ENCODE data around the gene CNDP2.

Gene CNDP2

DNA sequence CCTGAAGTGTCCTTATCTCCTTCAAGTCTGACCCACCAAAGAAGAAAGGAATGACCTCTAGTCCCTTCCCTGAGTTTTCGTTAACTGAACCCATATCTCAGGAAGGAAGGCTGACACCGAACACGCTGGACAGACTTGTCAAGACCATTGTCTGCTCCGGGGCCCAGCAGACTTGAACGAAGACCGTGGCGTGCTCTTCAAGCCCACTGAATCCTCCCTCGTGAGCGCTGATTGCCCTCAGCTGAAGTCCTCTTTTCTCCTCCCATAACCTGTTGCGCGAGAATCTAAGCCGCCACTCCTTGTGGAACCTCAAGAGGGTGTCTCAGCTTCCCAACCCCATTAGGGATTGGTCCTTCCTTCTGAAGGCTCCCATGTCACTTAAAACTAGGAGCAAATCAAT, 37.5 kb downstream of the CNDP2 start:
- ChIA-PET POLR2A (no interaction called here), CTCF (interaction anchor here (0.6 kb wide), 1 partner anchor 41 kb away, joined by 3 read pairs; no protein-coding TSS in a partner anchor)
- no peak for DNase-seq

DNA sequence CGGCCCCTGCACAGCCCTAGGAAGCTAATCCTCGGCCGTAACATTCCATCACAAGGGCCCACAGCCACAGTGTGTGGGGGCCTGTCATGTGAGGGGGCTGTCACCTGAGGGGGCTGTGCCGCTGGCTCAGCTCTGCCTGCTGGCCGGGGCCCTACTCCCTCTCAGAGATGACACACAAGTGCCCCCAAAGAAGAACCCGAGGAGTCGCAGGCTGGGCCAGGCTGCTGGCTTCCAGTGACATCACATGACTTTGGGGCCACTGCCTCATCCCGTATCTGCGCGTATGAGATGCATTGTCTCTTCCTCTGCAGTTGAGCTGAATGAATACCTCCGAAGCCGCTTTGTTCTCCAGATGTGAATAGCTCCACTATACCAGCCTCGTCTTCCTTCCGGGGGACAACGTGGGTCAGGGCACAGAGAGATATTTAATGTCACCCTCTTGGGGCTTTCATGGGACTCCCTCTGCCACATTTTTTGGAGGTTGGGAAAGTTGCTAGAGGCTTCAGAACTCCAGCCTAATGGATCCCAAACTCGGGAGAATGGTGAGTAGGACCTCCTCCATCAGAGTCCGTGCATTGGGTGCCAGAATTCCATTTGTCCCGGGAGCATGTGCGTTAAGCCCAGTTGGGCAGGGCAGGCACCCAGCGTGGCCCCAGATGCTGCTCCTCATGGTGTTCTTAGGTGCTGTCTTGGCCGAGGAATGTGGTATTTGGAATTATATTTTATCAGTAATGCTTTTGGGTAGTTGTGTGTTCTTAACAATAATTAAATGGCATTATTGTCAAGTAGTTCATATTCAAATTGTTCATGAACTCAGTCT, 38.2 kb downstream of the CNDP2 start, which contains the start of gene CNDP1:
Gene CNDP1 (plus strand): TSS at position 351 of the 820 bp plus-strand sequence. CDS start 168 bp downstream, at position 519.
- H3K4me1 ChIP-seq (ENCODE audit: control extremely low read depth in 1 of 4, control insufficient read depth in 4 of 4, insufficient read depth in 4 of 4, low read length in 3 of 4), result no peaks in the 10 kb centered on the region
- H3K36me3 ChIP-seq (ENCODE audit: control insufficient read depth in 4 of 4, insufficient read depth in 4 of 4, low read length in 3 of 4), result no peaks in the 10 kb centered on the region
- WGBS (ENCODE audit: insufficient coverage), result 96% methylated on average over 19 of the region's 21 CpGs
- CTCF ChIA-PET, result interaction anchor here (0.6 kb wide), 1 partner anchor 41 kb away, joined by 3 read pairs; no protein-coding TSS in a partner anchor
- no peak within 1 kb of the TSS for H3K4me3 ChIP-seq (ENCODE audit: control insufficient read depth in 1 of 7, extremely low read depth in 1 of 7, insufficient read depth in 4 of 7, low read depth in 2 of 7, low read length in 6 of 7)
- H3K27ac ChIP-seq (ENCODE audit: insufficient read depth in 1 of 2, low read depth in 1 of 2, low read length in 2 of 2, poor library complexity in 1 of 2, severe bottlenecking in 2 of 2), result no peak within 1 kb of the TSS
- H3K9me3 ChIP-seq (ENCODE audit: control extremely low read depth in 1 of 5, control insufficient read depth in 4 of 5, insufficient read depth in 2 of 5, low read depth in 1 of 5, low read length in 4 of 5), result peaks cover 0 to 3% (median 0%) of the 10 kb centered on the region in 5 experiments
- no peak for DNase-seq
- H3K27me3 ChIP-seq (replicated peaks in 2 of 5; ENCODE audit: control insufficient read depth in 4 of 5, insufficient read depth in 5 of 5, low read length in 4 of 5), result no peaks in the 10 kb centered on the region
- POLR2A ChIA-PET, result no interaction called here

More for the DNA sequence above, 37.5 kb downstream of the CNDP2 start:
- H3K36me3 ChIP-seq (ENCODE audit: control insufficient read depth in 4 of 4, insufficient read depth in 4 of 4, low read length in 3 of 4), result no peaks in the 10 kb centered on the region
- no peaks in the 10 kb centered on the region for H3K27me3 ChIP-seq (replicated peaks in 2 of 5; ENCODE audit: control insufficient read depth in 4 of 5, insufficient read depth in 5 of 5, low read length in 4 of 5)
- H3K4me1 ChIP-seq (ENCODE audit: control extremely low read depth in 1 of 4, control insufficient read depth in 4 of 4, insufficient read depth in 4 of 4, low read length in 3 of 4), result no peaks in the 10 kb centered on the region
- no peak overlapping the region for H3K4me3 ChIP-seq (ENCODE audit: control insufficient read depth in 1 of 7, extremely low read depth in 1 of 7, insufficient read depth in 4 of 7, low read depth in 2 of 7, low read length in 6 of 7)
- WGBS (ENCODE audit: insufficient coverage), result 98% methylated on average over 12 of the region's 12 CpGs
- H3K27ac ChIP-seq (ENCODE audit: insufficient read depth in 1 of 2, low read depth in 1 of 2, low read length in 2 of 2, poor library complexity in 1 of 2, severe bottlenecking in 2 of 2), result no peak overlapping the region
- H3K9me3 ChIP-seq (ENCODE audit: control extremely low read depth in 1 of 5, control insufficient read depth in 4 of 5, insufficient read depth in 2 of 5, low read depth in 1 of 5, low read length in 4 of 5), result peaks cover 0 to 3% (median 0%) of the 10 kb centered on the region in 5 experiments

DNA sequence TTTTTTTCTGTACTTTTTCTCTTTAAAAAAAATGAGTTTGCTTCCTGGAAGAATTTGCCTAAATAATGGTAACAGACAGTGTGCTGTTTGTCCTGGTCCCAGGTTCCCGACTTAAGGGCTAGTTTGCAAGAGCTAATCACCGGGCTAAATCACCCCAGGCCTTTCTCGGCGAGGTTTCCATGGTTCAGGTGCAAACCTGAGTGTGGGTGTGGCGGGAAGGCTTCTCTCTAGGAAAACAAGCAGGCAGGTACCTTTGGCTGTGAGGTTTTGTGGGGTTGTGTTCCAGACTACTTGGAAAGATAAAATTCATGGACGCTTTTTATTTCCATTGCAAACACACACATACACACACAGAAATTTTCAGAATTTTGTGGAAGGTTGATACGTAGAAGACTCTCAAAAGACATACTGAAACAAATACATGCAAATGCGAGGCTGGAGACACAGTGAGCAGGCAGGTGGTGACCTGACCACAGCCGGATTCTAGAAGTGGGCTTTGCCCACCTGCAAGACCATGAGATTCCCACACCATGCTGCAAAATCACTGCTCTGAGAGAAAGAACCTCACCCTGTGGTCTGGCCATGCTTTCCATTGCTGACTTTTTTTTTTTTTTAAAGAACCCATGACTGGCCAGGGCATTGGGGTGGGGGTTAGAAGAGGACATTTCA, 39.0 kb downstream of the CNDP2 start:
- Histone ChIP-seq H3K27me3 (replicated peaks in 2 of 5; ENCODE audit: control insufficient read depth in 4 of 5, insufficient read depth in 5 of 5, low read length in 4 of 5) (no peaks in the 10 kb centered on the region), H3K9me3 (ENCODE audit: control extremely low read depth in 1 of 5, control insufficient read depth in 4 of 5, insufficient read depth in 2 of 5, low read depth in 1 of 5, low read length in 4 of 5) (peaks cover 0 to 3% (median 0%) of the 10 kb centered on the region in 5 experiments), H3K36me3 (ENCODE audit: control insufficient read depth in 4 of 4, insufficient read depth in 4 of 4, low read length in 3 of 4) (no peaks in the 10 kb centered on the region), H3K4me3 (ENCODE audit: control insufficient read depth in 1 of 7, extremely low read depth in 1 of 7, insufficient read depth in 4 of 7, low read depth in 2 of 7, low read length in 6 of 7) (no peak overlapping the region), H3K27ac (ENCODE audit: insufficient read depth in 1 of 2, low read depth in 1 of 2, low read length in 2 of 2, poor library complexity in 1 of 2, severe bottlenecking in 2 of 2) (no peak overlapping the region), H3K4me1 (ENCODE audit: control extremely low read depth in 1 of 4, control insufficient read depth in 4 of 4, insufficient read depth in 4 of 4, low read length in 3 of 4) (no peaks in the 10 kb centered on the region)
- ChIA-PET CTCF (no interaction called here), POLR2A (no interaction called here)
- DNase-seq, result no peak
- WGBS (ENCODE audit: insufficient coverage), result 98% methylated on average over 6 of the region's 9 CpGs

DNA sequence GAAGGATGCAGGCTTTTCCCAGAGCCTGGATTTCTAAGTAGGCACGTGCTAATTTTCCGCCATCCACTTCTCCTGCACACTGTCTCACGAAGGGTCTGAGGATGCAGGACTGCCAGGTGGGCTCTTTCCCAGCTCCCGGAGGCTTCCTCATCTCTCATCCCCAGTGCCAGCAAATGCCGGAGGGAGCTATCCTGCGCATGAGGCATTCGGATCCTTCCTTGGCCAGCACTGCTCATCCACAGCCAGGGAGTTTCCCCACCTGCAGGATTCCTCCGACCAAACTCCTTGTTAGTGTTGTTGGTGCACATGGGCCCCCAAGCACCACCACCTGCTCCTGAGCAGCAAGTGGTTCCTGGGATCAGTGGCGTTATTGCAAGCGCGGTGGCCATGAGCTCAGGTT, 43.1 kb downstream of the CNDP2 start:
- no peaks in the 10 kb centered on the region for H3K36me3 ChIP-seq (ENCODE audit: control insufficient read depth in 4 of 4, insufficient read depth in 4 of 4, low read length in 3 of 4)
- no peaks in the 10 kb centered on the region for H3K27me3 ChIP-seq (replicated peaks in 2 of 5; ENCODE audit: control insufficient read depth in 4 of 5, insufficient read depth in 5 of 5, low read length in 4 of 5)
- H3K4me3 ChIP-seq (ENCODE audit: control insufficient read depth in 1 of 7, extremely low read depth in 1 of 7, insufficient read depth in 4 of 7, low read depth in 2 of 7, low read length in 6 of 7), result no peak overlapping the region
- no peaks in the 10 kb centered on the region for H3K4me1 ChIP-seq (ENCODE audit: control extremely low read depth in 1 of 4, control insufficient read depth in 4 of 4, insufficient read depth in 4 of 4, low read length in 3 of 4)
- ChIA-PET POLR2A (no interaction called here), CTCF (interaction anchor here (0.6 to 1.8 kb wide), 2 partner anchors 21 to 386 kb away, joined by 3 read pairs; no protein-coding TSS in a partner anchor)
- no peak overlapping the region for H3K27ac ChIP-seq (ENCODE audit: insufficient read depth in 1 of 2, low read depth in 1 of 2, low read length in 2 of 2, poor library complexity in 1 of 2, severe bottlenecking in 2 of 2)
- WGBS (ENCODE audit: insufficient coverage), result 98% methylated on average over 11 of the region's 11 CpGs
- peaks cover 0 to 3% (median 0%) of the 10 kb centered on the region in 5 experiments for H3K9me3 ChIP-seq (ENCODE audit: control extremely low read depth in 1 of 5, control insufficient read depth in 4 of 5, insufficient read depth in 2 of 5, low read depth in 1 of 5, low read length in 4 of 5)
- DNase-seq, result no peak

- H3K4me1 ChIP-seq (ENCODE audit: control extremely low read depth in 1 of 4, control insufficient read depth in 4 of 4, insufficient read depth in 4 of 4, low read length in 3 of 4), result no peaks in the 10 kb centered on the region
- H3K4me3 ChIP-seq (ENCODE audit: control insufficient read depth in 1 of 7, extremely low read depth in 1 of 7, insufficient read depth in 4 of 7, low read depth in 2 of 7, low read length in 6 of 7), result no peak overlapping the region
- CTCF ChIA-PET, result interaction anchor here (1.4 to 1.7 kb wide), 2 partner anchors 10 to 11 kb away, joined by 4 to 13 read pairs; no protein-coding TSS in a partner anchor
- POLR2A ChIA-PET, result no interaction called here
- DNase-seq, result no peak
- no peaks in the 10 kb centered on the region for H3K27me3 ChIP-seq (replicated peaks in 2 of 5; ENCODE audit: control insufficient read depth in 4 of 5, insufficient read depth in 5 of 5, low read length in 4 of 5)
- no peak overlapping the region for H3K27ac ChIP-seq (ENCODE audit: insufficient read depth in 1 of 2, low read depth in 1 of 2, low read length in 2 of 2, poor library complexity in 1 of 2, severe bottlenecking in 2 of 2)
- H3K36me3 ChIP-seq (ENCODE audit: control insufficient read depth in 4 of 4, insufficient read depth in 4 of 4, low read length in 3 of 4), result no peaks in the 10 kb centered on the region
- H3K9me3 ChIP-seq (ENCODE audit: control extremely low read depth in 1 of 5, control insufficient read depth in 4 of 5, insufficient read depth in 2 of 5, low read depth in 1 of 5, low read length in 4 of 5), result peaks cover 0 to 3% (median 0%) of the 10 kb centered on the region in 5 experiments
- WGBS (ENCODE audit: insufficient coverage), result 92% methylated on average over 20 of the region's 20 CpGs
These were observed 44.7 kb downstream of the CNDP2 start for GRCh38 chr18:74540652-74541421.

DNA sequence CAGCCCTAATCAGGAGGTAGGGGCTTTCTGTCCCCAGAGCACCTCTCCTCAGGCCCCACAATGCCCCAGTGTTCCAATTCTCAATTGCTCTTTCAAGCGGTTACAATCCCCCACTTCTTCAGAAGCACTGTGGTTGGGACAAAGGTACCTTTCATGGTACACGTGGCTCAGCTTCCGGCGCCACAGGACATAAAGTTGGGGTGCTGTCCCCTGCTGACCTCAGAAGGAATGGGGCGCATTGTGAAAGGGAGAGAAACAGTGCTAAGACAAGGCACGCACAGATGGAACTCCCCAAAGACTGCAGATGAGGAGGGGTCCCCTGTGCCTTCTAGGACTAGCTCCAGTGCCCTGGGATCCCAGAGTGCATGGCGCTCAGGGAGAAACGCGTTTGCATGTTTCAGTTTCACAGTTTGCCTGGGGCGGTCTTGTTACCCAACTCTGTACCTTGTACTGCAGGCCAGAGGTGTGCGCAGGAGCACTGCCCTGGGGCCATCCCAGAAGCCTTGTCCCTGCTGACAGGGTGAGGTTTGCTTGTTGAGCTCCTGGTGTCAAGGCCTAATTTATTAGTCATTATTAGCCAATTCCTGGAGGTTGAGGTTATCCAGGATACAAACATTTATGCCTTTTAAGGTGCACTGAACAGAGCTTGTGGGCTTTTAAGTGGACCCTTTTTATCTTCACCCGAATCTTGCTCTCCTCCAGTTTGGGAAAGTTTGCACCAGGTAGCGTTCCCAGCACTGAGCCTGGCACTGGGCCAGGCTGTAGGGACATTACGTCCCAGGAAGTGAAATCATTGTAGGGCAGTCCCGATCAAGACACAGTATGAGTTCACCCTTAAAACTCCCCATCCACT, 45.8 kb downstream of the CNDP2 start:
- Histone ChIP-seq H3K4me1 (ENCODE audit: control extremely low read depth in 1 of 4, control insufficient read depth in 4 of 4, insufficient read depth in 4 of 4, low read length in 3 of 4) (peaks cover 0 to 2% (median 0%) of the 10 kb centered on the region in 4 experiments), H3K9me3 (ENCODE audit: control extremely low read depth in 1 of 5, control insufficient read depth in 4 of 5, insufficient read depth in 2 of 5, low read depth in 1 of 5, low read length in 4 of 5) (no peaks in the 10 kb centered on the region), H3K4me3 (ENCODE audit: control insufficient read depth in 1 of 7, extremely low read depth in 1 of 7, insufficient read depth in 4 of 7, low read depth in 2 of 7, low read length in 6 of 7) (no peak overlapping the region), H3K36me3 (ENCODE audit: control insufficient read depth in 4 of 4, insufficient read depth in 4 of 4, low read length in 3 of 4) (no peaks in the 10 kb centered on the region), H3K27me3 (replicated peaks in 2 of 5; ENCODE audit: control insufficient read depth in 4 of 5, insufficient read depth in 5 of 5, low read length in 4 of 5) (no peaks in the 10 kb centered on the region), H3K27ac (ENCODE audit: insufficient read depth in 1 of 2, low read depth in 1 of 2, low read length in 2 of 2, poor library complexity in 1 of 2, severe bottlenecking in 2 of 2) (no peak overlapping the region)
- DNase-seq, result no peak
- POLR2A ChIA-PET, result no interaction called here
- 98% methylated on average over 12 of the region's 15 CpGs for WGBS (ENCODE audit: insufficient coverage)
- CTCF ChIA-PET, result interaction anchor here (1.7 kb wide), 1 partner anchor 10 kb away, joined by 13 read pairs; no protein-coding TSS in a partner anchor
